ENCODE data around the gene ACSL6.

Gene ACSL6

GRCh38 chr5:131939690-131940345 is 71.6 kb downstream of the ACSL6 start:
- no peak for TF ChIP-seq CTCF (IDR thresholded peaks at IDR 0.05; ENCODE audit: low read depth, low read length, missing control alignments)
- no peak for DNase-seq (ENCODE audit: extremely low read depth, low read depth)
- H3K4me3 ChIP-seq (replicated peaks; ENCODE audit: low read depth, low read length) = no peak overlapping the region

- H3K4me3 ChIP-seq (replicated peaks; ENCODE audit: low read depth, low read length) = no peak overlapping the region
- no peak for TF ChIP-seq CTCF (IDR thresholded peaks at IDR 0.05; ENCODE audit: low read depth, low read length, missing control alignments)
- DNase-seq (ENCODE audit: extremely low read depth, low read depth) = no peak
Observed at GRCh38 chr5:131932235-131932634, 79.2 kb downstream of the ACSL6 start.

- no peak for DNase-seq (ENCODE audit: extremely low read depth, low read depth)
- no peak for TF ChIP-seq CTCF (IDR thresholded peaks at IDR 0.05; ENCODE audit: low read depth, low read length, missing control alignments)
- no peak overlapping the region for H3K4me3 ChIP-seq (replicated peaks; ENCODE audit: low read depth, low read length)
Observed at GRCh38 chr5:131928957-131929356, 82.5 kb downstream of the ACSL6 start.

- TF ChIP-seq CTCF (IDR thresholded peaks at IDR 0.05; ENCODE audit: low read depth, low read length, missing control alignments) = no peak
- no peak overlapping the region for H3K4me3 ChIP-seq (replicated peaks; ENCODE audit: low read depth, low read length)
- DNase-seq (ENCODE audit: extremely low read depth, low read depth) = no peak
Observed at GRCh38 chr5:131926168-131926567, 85.3 kb downstream of the ACSL6 start.

DNA sequence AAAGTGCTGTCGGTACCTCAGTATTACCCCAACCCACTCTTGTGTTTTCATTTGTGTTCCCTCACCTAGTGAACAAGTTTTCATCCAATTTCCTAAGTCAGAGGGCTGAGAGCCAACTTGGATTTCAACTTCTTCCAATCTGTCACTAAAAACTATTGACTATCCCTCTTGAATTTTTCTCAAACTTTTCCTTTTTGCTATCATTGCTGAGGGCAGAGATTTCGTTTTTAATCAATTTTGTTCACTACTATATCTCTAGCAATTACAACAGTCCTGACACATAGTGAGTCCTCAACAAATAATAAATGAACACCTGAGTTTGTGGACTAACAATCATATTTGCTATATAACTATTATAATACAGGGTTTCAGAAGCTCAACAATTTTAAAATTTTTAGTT is 95.0 kb downstream of the ACSL6 start:
- no peak overlapping the region for H3K4me3 ChIP-seq (replicated peaks; ENCODE audit: low read depth, low read length)
- DNase-seq (ENCODE audit: extremely low read depth, low read depth) = no peak
- no peak for TF ChIP-seq CTCF (IDR thresholded peaks at IDR 0.05; ENCODE audit: low read depth, low read length, missing control alignments)

GRCh38 chr5:131914472-131914871 is 97.0 kb downstream of the ACSL6 start:
- TF ChIP-seq CTCF (IDR thresholded peaks at IDR 0.05; ENCODE audit: low read depth, low read length, missing control alignments) = no peak
- H3K4me3 ChIP-seq (replicated peaks; ENCODE audit: low read depth, low read length) = no peak overlapping the region
- DNase-seq (ENCODE audit: extremely low read depth, low read depth) = no peak

DNA sequence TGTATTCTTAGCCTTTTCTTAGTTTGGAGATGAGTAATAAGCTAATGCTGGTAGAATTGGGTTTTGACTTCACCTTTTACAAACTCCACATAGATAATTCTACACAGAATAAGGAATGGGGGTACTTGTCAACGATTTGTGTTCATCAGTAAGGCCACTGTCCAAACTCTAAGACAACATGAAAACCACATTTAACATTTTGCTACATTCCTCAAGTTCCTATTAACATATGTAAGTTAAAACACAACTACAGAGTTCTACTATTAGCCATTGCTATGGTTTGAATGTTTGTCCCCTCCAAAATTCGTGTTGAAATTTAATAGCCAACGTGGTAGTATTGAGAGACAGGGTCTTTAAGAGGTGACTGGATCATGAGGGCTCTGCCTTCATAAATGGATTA is 97.9 kb downstream of the ACSL6 start:
- DNase-seq (ENCODE audit: extremely low read depth, low read depth) = no peak
- no peak for TF ChIP-seq CTCF (IDR thresholded peaks at IDR 0.05; ENCODE audit: low read depth, low read length, missing control alignments)
- no peak overlapping the region for H3K4me3 ChIP-seq (replicated peaks; ENCODE audit: low read depth, low read length)

Measured in HFF-Myc (cell line).